ENCODE measurements around the gene NFKBIZ.
"Not testable (repeated sequence)": the region's sequence is repeated elsewhere in the genome, so short reads cannot be mapped to it uniquely, and the experiment has no call there.

Gene NFKBIZ

GRCh38 chr3:101868534-101869464 is 19.5 kb downstream of the NFKBIZ start:
- in situ Hi-C loops (cut with MboI; ENCODE audit: low sequenced_read_pairs) = no loop called here

- in situ Hi-C loops (cut with MboI; ENCODE audit: low sequenced_read_pairs) = no loop called here
Observed at GRCh38 chr3:101870138-101870537, 20.8 kb downstream of the NFKBIZ start.

GRCh38 chr3:101873619-101874018 is 24.3 kb downstream of the NFKBIZ start:
- in situ Hi-C loops (cut with MboI; ENCODE audit: low sequenced_read_pairs) = no loop called here

- in situ Hi-C loops (cut with MboI; ENCODE audit: low sequenced_read_pairs) = no loop called here
Observed at GRCh38 chr3:101876142-101876541, 26.8 kb downstream of the NFKBIZ start.

- in situ Hi-C loops (cut with MboI; ENCODE audit: low sequenced_read_pairs) = no loop called here
Observed at GRCh38 chr3:101878589-101878988, 29.3 kb downstream of the NFKBIZ start.

- in situ Hi-C loops (cut with MboI; ENCODE audit: low sequenced_read_pairs) = no loop called here
Observed at GRCh38 chr3:101879102-101879501, 29.8 kb downstream of the NFKBIZ start.

GRCh38 chr3:101879623-101880284 is 30.4 kb downstream of the NFKBIZ start:
- in situ Hi-C loops (cut with MboI; ENCODE audit: low sequenced_read_pairs) = no loop called here

GRCh38 chr3:101884776-101885175 is 35.5 kb downstream of the NFKBIZ start:
- in situ Hi-C loops (cut with MboI; ENCODE audit: low sequenced_read_pairs) = no loop called here

- in situ Hi-C loops (cut with MboI; ENCODE audit: low sequenced_read_pairs) = not testable (repeated sequence)
Observed at GRCh38 chr3:101885584-101885983, 36.3 kb downstream of the NFKBIZ start.

GRCh38 chr3:101886626-101887025 is 37.3 kb downstream of the NFKBIZ start:
- in situ Hi-C loops (cut with MboI; ENCODE audit: low sequenced_read_pairs) = no loop called here

GRCh38 chr3:101888653-101889052 is 39.3 kb downstream of the NFKBIZ start:
- in situ Hi-C loops (cut with MboI; ENCODE audit: low sequenced_read_pairs) = no loop called here

- in situ Hi-C loops (cut with MboI; ENCODE audit: low sequenced_read_pairs) = no loop called here
Observed at GRCh38 chr3:101890716-101891115, 41.4 kb downstream of the NFKBIZ start.

- in situ Hi-C loops (cut with MboI; ENCODE audit: low sequenced_read_pairs) = no loop called here
Observed at GRCh38 chr3:101892648-101893047, 43.3 kb downstream of the NFKBIZ start.

GRCh38 chr3:101896083-101896757 is 46.9 kb downstream of the NFKBIZ start:
- in situ Hi-C loops (cut with MboI; ENCODE audit: low sequenced_read_pairs) = no loop called here

- in situ Hi-C loops (cut with MboI; ENCODE audit: low sequenced_read_pairs) = no loop called here
Observed at GRCh38 chr3:101897013-101897412, 47.7 kb downstream of the NFKBIZ start.

- in situ Hi-C loops (cut with MboI; ENCODE audit: low sequenced_read_pairs) = no loop called here
Observed at GRCh38 chr3:101898039-101898438, 48.7 kb downstream of the NFKBIZ start.

GRCh38 chr3:101898752-101899169 is 49.4 kb downstream of the NFKBIZ start:
- in situ Hi-C loops (cut with MboI; ENCODE audit: low sequenced_read_pairs) = no loop called here

GRCh38 chr3:101900316-101900715 is 51.0 kb downstream of the NFKBIZ start:
- in situ Hi-C loops (cut with MboI; ENCODE audit: low sequenced_read_pairs) = no loop called here

- in situ Hi-C loops (cut with MboI; ENCODE audit: low sequenced_read_pairs) = no loop called here
Observed at GRCh38 chr3:101900736-101901135, 51.4 kb downstream of the NFKBIZ start.

GRCh38 chr3:101902041-101902440 is 52.7 kb downstream of the NFKBIZ start:
- in situ Hi-C loops (cut with MboI; ENCODE audit: low sequenced_read_pairs) = no loop called here

GRCh38 chr3:101903451-101903871 is 54.1 kb downstream of the NFKBIZ start:
- in situ Hi-C loops (cut with MboI; ENCODE audit: low sequenced_read_pairs) = no loop called here

Data from HL-60/S4 treated with phorbol 12-myristate 13-acetate at 8.2 ng/mL for 4 days and 3 days (cell line).